Body of pancreas (tissue), 4 donors: Measurements from ENCODE around the gene HAUS7.

Experiments
- POLR2A ChIP-seq, 3 donors: fragments of 450-650 bp; IDR thresholded peaks; one replicate each; pipeline ENCODE4 v1.6.1; 2016; ENCODE audit warnings: antibody characterized with exemption in 3 of 3, mild to moderate bottlenecking in 2 of 3
- TF ChIP-seq, protein P1 (sequence below), 7 experiments: fragments of 450-650 bp in 4 of 7; fragments of 200-600 bp in 3 of 7; sonication (generic) in 3 of 7; IDR thresholded peaks; one replicate each; pipeline ENCODE4 v1.5.1; 2016 to 2019; ENCODE audit warnings: antibody characterized with exemption in 7 of 7

DNA sequence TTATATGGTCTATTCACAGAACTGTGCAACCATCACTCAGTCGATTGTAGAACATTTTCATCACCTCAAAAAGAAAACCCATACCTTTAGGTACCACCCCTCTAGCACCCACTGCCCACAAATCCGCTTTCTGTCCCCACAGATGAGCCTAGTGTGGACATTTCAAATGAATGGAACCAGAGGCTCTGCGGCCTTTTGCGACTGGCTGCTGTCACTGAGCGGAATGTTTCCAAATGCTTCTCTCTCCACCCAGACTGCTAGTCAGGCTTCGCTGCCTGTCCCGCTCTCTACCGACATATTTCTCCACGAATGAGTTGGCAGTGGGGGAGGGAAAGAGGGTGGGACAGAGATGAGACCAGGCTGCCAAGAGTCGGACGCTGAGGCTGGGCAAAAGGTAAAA, 22.7 kb upstream of the HAUS7 start:
- TF ChIP-seq, protein P1, sequence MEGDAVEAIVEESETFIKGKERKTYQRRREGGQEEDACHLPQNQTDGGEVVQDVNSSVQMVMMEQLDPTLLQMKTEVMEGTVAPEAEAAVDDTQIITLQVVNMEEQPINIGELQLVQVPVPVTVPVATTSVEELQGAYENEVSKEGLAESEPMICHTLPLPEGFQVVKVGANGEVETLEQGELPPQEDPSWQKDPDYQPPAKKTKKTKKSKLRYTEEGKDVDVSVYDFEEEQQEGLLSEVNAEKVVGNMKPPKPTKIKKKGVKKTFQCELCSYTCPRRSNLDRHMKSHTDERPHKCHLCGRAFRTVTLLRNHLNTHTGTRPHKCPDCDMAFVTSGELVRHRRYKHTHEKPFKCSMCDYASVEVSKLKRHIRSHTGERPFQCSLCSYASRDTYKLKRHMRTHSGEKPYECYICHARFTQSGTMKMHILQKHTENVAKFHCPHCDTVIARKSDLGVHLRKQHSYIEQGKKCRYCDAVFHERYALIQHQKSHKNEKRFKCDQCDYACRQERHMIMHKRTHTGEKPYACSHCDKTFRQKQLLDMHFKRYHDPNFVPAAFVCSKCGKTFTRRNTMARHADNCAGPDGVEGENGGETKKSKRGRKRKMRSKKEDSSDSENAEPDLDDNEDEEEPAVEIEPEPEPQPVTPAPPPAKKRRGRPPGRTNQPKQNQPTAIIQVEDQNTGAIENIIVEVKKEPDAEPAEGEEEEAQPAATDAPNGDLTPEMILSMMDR (IDR thresholded peaks at IDR 0.05): no peak
- no peak for TF ChIP-seq POLR2A (IDR thresholded peaks at IDR 0.05)
